ENCODE data around the gene TBC1D8. TPM values are rescaled to one million over a fixed set of nuclear protein-coding genes. Genes with fewer than 3 reads are reported as not detected.
A peak's percentile ranks its signal among the peaks of the same experiment; 100 is the strongest.

Gene TBC1D8
- total RNA-seq, 1 experiment from 2014 or later: 51.7 TPM

GRCh38 chr2:101023327-101024107 is 127.7 kb downstream of the TBC1D8 start:
- ATAC-seq: no peak
- no peaks in the 10 kb centered on the region for H3K27me3 Mint-ChIP-seq (ENCODE audit: low read depth)
- CTCF ChIA-PET: no interaction called here
- H3K36me3 Mint-ChIP-seq: peaks cover 47% of the 10 kb centered on the region
- no peak for TF ChIP-seq HMGA2 (CRISPR knock-in tag; IDR thresholded peaks at IDR 0.05)
- H3K4me3 Mint-ChIP-seq: no peak overlapping the region
- H3K27ac Mint-ChIP-seq: no peak overlapping the region
- no peak for DNase-seq (ENCODE audit: low spot score)
- POLR2A ChIA-PET: no interaction called here
- no peaks in the 10 kb centered on the region for H3K9me3 Mint-ChIP-seq
- peaks cover 15% of the 10 kb centered on the region for H3K4me1 Mint-ChIP-seq

DNA sequence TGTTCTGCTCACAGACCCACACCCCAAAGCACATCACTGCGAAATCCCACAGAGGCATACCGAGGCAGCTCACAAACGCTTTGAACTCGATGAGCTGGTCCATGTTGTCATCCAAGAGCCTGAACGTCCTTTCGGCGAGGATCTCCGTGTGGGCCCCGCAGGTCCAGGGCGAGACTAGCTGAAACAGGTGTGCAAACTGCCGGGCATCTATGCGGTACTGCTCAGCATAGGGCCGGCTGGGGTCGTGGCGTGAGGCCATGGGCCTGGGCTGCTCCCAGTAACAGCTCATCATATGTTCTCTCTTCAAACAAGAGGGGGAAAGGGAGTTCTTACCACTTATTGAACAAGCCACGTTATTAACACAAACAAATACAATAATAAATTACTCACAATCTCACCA is 129.0 kb downstream of the TBC1D8 start:
- no peak for ATAC-seq
- POLR2A ChIA-PET: no interaction called here

DNA sequence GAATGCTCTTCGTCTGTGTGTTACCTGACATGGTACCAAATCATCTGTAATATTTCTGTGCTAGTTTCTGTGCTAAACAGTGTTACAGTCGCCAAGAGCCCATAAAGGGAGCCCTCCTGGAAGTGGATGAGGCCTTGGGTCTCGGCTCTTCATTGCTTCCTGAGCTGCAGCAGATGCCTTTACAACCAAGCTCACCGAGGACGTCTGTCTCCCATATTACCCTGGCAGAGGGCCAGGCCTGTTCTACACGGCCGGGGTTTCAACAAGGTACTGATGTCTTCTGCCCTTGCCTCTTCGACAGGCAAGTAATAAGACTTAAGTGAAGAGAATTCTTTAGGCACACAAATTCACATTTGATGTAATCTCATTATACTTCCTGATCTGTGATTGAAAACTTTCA is 132.2 kb downstream of the TBC1D8 start:
- POLR2A ChIA-PET: no interaction called here
- no peaks in the 10 kb centered on the region for H3K27me3 Mint-ChIP-seq (ENCODE audit: low read depth)
- H3K27ac Mint-ChIP-seq: peak overlapping the region; percentile 39; the same call in 1 of the 2 replicates
- TF ChIP-seq, protein P1, sequence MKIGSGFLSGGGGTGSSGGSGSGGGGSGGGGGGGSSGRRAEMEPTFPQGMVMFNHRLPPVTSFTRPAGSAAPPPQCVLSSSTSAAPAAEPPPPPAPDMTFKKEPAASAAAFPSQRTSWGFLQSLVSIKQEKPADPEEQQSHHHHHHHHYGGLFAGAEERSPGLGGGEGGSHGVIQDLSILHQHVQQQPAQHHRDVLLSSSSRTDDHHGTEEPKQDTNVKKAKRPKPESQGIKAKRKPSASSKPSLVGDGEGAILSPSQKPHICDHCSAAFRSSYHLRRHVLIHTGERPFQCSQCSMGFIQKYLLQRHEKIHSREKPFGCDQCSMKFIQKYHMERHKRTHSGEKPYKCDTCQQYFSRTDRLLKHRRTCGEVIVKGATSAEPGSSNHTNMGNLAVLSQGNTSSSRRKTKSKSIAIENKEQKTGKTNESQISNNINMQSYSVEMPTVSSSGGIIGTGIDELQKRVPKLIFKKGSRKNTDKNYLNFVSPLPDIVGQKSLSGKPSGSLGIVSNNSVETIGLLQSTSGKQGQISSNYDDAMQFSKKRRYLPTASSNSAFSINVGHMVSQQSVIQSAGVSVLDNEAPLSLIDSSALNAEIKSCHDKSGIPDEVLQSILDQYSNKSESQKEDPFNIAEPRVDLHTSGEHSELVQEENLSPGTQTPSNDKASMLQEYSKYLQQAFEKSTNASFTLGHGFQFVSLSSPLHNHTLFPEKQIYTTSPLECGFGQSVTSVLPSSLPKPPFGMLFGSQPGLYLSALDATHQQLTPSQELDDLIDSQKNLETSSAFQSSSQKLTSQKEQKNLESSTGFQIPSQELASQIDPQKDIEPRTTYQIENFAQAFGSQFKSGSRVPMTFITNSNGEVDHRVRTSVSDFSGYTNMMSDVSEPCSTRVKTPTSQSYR (CRISPR knock-in tag; IDR thresholded peaks at IDR 0.05): no peak
- TF ChIP-seq MXD4 (CRISPR knock-in tag; IDR thresholded peaks at IDR 0.05; ENCODE audit: borderline replicate concordance) (no peak), OVOL2 (CRISPR knock-in tag; IDR thresholded peaks at IDR 0.05; ENCODE audit: borderline replicate concordance) (no peak), EMX1 (CRISPR knock-in tag; IDR thresholded peaks at IDR 0.05) (no peak), AFF4 (CRISPR knock-in tag; IDR thresholded peaks at IDR 0.05; ENCODE audit: borderline replicate concordance) (no peak), SP1 (CRISPR knock-in tag; conservative IDR thresholded peaks at IDR 0.05) (no peak)
- TF ChIP-seq, protein P2, sequence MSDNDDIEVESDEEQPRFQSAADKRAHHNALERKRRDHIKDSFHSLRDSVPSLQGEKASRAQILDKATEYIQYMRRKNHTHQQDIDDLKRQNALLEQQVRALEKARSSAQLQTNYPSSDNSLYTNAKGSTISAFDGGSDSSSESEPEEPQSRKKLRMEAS (CRISPR knock-in tag; IDR thresholded peaks at IDR 0.05): no peak
- CTCF ChIA-PET: no interaction called here
- H3K36me3 Mint-ChIP-seq: peaks cover 66% of the 10 kb centered on the region
- no peak for ATAC-seq
- no peaks in the 10 kb centered on the region for H3K4me1 Mint-ChIP-seq
- DNase-seq (ENCODE audit: low spot score): no peak
- H3K9me3 Mint-ChIP-seq: no peaks in the 10 kb centered on the region
- H3K4me3 Mint-ChIP-seq: no peak overlapping the region

More for the DNA sequence above, 129.0 kb downstream of the TBC1D8 start:
- no peak for TF ChIP-seq NR3C1 (CRISPR knock-in tag; conservative IDR thresholded peaks at IDR 0.05; ENCODE audit: low read depth)
- no peak overlapping the region for H3K4me3 Mint-ChIP-seq
- H3K36me3 Mint-ChIP-seq: peaks cover 57% of the 10 kb centered on the region
- CTCF ChIA-PET: no interaction called here
- no peaks in the 10 kb centered on the region for H3K9me3 Mint-ChIP-seq
- DNase-seq (ENCODE audit: low spot score): no peak
- H3K27ac Mint-ChIP-seq: no peak overlapping the region
- H3K27me3 Mint-ChIP-seq (ENCODE audit: low read depth): no peaks in the 10 kb centered on the region
- H3K4me1 Mint-ChIP-seq: peaks cover 15% of the 10 kb centered on the region

DNA sequence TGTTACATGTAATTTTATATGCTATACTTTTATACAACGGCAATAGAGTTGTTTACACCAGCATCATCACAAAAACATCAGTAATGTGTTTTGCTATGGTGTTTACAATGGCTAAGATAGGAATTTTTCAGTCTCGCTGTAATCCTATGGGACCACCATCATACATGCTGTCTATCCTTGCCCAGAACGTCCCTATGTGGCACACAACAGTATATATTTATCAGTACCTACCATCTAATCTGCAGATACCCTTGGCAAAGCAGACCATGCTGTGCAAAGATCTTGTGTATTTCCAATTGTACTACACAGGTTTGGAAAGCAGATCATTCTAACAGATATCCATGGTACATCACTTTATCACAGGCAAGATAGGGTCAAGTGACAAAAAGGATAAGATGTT is 133.8 kb downstream of the TBC1D8 start:
- ATAC-seq (no peak), DNase-seq (ENCODE audit: low spot score) (no peak)
- Mint-ChIP-seq H3K4me3 (no peak overlapping the region), H3K36me3 (peaks cover 73% of the 10 kb centered on the region), H3K4me1 (no peaks in the 10 kb centered on the region), H3K9me3 (no peaks in the 10 kb centered on the region), H3K27me3 (ENCODE audit: low read depth) (no peaks in the 10 kb centered on the region), H3K27ac (no peak overlapping the region)
- no peak for TF ChIP-seq EMX1 (CRISPR knock-in tag; IDR thresholded peaks at IDR 0.05)
- TF ChIP-seq E2F4 (CRISPR knock-in tag; IDR thresholded peaks at IDR 0.05; ENCODE audit: borderline replicate concordance, low read depth): no peak
- POLR2A ChIA-PET: interaction anchor here (0.5 kb wide), 1 partner anchor 447 kb away, joined by 3 read pairs; no protein-coding TSS in a partner anchor
- CTCF ChIA-PET: no interaction called here
